AG08395 (cell line): Measurements from ENCODE around the gene CRELD1.
A peak's percentile ranks its signal among the peaks of the same experiment; 100 is the strongest.

Experiments used
- DNase-seq: peaks from one replicate; pipeline ENCODE4 v3.0.0; 2012; ENCODE audit warnings: mixed read lengths, low spot score

CRELD1 gene

DNA sequence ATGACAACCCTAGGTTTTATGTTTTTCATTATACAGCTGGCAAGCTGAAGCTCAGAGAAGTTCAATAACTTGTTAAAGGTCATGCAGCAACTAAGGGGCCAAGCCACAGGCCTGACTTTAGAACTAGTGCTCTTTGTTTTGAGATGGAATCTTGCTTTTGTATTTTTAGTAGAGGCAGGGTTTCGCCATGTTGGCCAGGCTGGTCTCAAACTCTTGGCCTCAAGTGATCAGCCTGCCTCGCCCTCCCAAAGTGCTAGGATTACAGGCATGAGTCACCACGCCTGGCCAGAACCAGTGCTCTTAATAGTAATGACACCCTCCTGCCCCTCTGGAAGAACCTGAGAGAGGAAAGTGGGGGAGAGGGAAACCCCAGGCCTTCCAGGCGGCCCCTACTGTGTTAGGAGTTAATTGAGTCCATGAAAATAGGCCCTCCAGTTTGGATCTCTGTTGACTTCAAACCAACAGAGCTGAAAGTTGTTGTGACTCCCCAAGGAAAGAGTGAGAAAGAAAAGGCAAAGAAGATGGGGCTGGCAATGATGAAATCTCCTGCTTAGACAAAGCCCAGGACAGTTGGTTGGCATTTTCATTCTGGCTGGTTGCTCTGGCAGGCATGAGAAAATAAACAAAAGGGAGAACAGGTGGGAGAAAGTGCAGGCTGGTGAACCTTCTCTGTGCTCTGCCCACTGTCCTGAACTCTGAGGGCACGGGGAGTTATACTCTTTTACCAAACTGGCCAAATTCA is 22.1 kb downstream of the CRELD1 start:
- no peak for DNase-seq

DNA sequence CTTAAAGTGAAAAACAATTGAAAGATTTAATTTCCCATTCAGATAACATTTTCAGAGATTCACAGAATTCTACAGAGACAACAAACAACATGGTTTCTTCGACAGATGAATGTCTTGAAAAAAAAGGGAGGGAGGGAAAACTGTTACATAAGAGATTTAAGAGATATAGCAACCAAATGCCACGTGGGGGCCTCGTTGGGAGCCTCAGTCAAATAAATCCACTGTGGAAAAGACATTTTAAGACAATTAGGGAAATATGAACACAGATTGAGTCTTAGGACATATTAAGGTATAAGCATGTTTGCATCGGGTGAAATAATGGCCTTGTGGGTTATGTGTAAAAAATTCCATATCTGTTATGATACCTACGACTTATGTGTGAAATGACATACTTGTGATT is 23.6 kb downstream of the CRELD1 start:
- no peak for DNase-seq

DNA sequence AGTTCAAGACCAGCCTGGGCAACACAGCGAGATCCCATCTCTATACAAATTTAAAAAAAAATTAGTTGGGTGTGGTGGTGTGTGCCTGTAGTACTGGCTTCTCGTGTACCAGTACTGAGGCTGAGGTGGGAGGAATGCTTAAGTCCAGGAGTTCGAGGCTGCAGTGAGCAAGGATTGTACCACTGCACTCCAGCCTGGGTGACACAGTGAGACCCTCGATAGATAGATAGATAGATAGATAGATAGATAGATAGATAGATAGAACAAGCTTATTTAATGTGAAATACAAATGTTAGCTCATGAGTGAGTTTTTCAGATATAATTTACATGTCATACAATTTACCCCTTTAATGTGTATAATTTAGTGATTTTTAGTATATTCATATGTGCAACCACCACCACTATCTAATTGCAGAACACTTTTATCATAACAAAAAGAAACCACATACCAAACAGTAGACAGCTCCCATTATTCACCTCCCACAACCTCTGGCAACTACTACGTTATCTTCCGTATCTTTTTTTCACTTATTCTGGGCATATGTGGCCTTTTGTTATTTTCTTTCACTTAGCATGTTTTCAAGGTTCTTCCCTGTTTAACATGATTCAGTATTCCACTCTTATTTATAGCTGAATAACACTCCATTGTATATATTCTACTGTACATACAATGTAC is 31.7 kb downstream of the CRELD1 start:
- DNase-seq, result no peak

DNA sequence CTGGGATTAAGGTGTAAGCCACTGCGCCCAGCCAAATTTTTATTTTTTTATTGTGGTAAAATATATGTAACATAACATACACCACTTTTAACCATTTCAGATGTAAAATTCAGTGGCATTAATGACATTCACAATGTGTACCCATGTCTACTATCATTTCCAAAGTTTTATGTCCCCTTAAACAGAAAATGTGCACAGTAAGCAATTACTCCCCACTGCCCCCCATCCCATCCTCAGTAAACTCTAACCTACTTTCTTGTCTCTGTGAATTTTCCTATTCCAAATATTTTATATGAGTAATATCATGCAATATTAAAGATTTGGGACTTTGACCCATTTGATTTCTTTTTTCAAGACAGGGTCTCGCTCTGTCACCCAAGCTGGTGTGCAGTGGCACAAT is 33.2 kb downstream of the CRELD1 start:
- no peak for DNase-seq

DNA sequence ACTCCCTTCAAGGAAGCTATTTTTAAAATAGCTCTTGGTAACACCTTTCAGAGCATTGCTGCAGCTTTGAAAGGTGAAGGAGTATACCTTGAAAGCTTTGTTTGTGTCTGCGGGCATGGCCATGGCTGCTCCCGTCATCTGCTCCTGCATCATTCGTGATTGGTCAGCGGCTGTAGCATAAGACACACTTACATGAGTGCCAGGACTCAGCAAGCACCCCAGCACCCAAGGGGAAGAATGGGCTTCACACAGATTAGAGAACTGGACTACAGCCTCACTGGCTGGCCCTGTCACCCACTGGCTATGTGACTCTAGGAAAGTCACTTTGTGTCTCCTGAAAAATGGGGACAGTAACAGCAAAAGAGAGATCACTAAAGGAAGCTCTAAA is 36.0 kb downstream of the CRELD1 start:
- DNase-seq, result no peak

DNA sequence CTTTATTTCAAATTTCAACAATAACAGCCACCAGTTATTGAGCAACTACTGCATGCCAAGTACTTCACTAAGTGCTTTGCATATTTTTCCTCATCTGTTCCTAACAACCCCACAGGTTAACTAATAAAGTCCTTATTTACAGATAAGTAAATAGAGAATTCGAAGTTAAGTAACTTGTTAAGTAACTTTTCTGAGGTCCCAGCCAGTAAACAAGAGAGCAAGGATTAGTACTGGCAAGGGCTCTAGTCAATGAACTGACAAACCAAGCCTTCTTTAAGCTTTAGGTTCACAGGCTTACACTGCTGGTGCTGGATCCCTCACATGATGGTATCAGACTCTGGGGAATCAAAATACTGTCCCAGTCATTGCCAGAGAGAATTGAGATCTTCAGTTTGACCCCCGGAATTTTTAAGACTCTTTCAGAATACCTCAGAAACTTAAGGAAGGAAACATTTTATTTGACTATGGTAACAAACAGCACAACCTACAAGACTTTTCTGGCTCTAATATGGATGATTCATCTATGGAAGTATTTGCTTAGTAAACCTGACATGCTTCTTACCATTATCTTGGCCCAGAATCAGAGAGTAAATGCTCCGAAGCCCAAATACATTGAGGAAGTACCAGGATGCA is 36.5 kb downstream of the CRELD1 start:
- DNase-seq, result peak; percentile 79

DNA sequence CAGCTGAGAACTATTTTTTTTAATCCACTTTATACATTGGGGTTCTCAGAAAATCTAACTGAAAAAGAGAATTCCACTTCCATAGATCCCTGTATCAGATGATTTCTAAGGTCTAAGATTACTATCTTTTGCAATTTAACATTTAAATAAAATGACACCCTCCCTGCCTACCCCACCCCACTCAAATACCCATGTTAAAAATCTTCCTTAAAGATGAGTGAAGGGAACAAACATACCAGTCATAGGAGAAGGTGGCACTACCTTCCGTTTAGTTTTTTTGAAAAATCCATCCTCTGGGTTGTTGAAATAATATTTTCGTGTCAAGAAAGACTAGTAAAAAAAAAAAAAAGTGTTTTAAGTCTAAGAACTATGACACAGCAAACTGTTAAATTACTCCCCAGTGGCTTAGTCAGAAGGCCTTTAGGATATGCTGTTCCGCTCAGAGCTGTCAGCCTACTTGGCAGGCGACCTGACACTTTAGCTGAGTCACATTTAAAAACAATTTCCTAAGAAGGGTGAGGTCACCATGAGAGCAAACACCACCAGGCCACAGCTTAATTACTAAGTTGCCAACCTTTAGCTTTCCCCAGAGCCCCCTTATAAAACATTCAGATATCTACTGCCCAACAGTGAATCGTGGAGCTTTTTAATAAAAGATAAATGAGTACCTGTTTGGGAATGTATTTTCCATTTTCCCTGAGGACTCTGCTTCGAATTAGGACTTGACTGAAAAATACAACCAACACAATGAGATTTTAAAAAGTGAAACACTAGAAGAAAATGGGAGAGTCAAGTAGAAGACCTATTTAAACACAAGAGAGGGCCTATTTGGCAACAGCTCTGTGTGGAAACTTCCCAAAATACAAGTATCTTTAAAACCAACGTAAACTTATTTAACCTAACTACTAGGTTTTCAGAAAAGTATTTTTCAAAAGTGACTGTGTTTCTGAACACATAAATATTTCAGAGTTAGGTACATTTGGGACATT is 43.4 kb downstream of the CRELD1 start:
- DNase-seq, result peak; percentile 93

DNA sequence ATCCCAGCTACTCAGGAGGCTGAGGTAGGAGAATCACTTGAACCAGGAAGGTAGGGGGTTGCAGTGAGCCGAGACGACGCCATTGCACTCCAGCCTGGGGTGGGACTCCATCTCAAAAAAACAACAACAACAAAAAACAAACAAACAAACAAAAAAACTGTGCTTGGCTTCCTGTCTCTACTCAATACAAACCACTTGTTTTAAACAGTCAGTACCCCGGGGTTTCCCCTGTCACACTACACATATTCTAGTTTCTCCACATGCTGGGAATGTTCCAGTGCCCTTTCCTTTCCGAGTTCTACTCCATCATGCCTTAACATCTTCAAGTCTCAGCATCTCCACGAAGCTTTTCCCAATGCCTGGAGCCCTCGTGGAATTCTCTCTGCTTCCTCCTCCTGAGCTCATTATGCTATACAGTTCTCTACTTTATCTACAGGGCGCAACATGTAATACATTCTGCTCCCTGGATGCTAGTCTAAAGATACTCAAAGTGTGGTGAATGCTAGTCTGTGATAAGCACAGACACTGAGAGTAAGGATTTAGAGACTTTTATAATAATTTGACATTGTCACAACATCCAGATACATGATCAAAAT is 45.2 kb downstream of the CRELD1 start:
- no peak for DNase-seq

DNA sequence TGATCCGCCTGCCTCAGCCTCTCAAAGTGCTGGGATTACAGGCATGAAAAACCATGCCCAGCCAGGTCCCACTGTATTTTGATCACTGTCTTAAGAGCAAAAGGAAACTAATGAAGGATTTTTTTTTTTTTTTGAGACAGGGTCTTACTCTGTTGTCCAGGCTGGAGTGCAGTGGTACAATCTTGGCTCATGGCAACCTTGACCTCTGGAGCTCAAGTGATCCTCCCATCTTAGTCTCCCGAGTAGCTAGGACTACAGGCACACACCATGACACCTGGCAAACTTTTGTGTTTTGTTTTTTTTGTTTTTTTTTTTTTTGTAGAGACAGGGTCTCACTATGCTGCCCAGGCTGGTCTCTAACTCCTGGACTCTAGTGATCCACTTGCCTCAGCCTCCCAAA is 46.6 kb downstream of the CRELD1 start:
- no peak for DNase-seq

DNA sequence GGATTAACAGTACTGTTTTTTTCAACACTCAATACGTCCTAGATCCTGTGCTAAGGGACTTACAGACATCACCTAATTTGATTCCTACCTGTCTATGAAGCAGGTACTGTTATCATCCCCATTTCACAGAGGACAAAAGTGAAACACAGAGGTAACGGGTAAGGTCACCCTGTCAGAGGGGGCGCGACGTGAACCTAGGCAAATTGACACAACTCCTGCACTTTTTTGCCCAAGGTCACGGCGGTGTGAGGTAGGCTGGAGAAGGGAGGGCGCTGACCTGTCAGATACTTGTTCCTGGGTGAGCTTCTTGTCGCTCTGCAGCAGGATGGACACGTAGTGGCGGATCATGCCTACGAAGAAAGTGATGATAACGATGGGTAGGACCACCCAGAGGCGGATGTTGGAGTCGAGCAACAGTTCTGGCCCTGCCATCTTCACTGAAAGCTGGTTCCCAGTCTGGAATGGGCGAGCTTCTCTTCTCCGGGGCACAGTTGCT is 52.6 kb downstream of the CRELD1 start:
- DNase-seq, result no peak

DNA sequence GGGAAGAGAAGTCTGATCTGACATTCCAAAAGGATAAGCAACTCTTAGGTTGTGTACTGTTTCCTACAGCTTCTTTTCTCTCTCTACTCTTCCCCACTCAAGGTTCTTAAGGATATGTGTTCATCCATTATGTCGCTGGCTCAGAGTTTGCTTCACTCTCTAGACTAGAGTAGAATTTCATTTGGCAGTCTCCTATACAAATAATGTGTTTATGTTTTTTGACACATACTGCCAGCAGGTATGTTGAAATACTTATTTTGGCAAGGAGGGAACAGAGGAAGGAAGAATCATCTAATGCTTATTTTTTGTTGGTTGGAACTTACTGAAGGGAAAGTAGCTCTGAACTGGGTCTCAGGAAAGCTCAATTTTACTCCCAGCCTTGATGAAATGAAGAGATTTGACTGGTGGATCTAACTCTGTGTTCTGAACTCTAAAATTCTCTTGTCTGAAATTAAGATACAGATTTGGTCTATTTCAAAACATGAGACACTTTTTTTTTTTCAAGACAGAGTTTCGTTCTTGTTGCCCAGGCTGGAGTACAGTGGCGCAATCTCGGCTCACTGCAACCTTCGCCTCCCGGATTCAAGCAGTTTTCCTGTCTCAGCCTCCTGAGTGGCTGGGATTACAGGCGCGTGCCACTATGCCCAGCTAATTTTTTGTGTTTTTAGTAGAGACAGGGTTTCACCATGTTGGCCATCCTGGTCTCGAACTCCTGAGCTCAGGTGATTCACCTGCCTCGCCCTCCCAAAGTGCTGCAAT is 60.6 kb downstream of the CRELD1 start:
- DNase-seq, result peak; percentile 8
